Astrocyte of the cerebellum (primary cell): Measurements from ENCODE around the gene NBPF14.
A peak's percentile ranks its signal among the peaks of the same experiment; 100 is the strongest.
"Not testable (repeated sequence)": the region's sequence is repeated elsewhere in the genome, so short reads cannot be mapped to it uniquely, and the experiment has no call there.

ENCODE experiments used
- DNase-seq: peaks from one replicate; pipeline ENCODE4 v3.0.0-alpha.2; 2011; ENCODE audit warnings: low read depth
- H3K4me3 ChIP-seq: 2 replicates; pipeline ENCODE4 v1.5.1; 2011; ENCODE audit warnings: mild to moderate bottlenecking, low read depth, low read length, moderate library complexity
- in situ Hi-C: cut with HindIII; loops from 2 replicates; pipeline ENCODE4 v1.10.0; 2017; ENCODE audit warnings: low sequenced_read_pairs

Gene NBPF14

DNA sequence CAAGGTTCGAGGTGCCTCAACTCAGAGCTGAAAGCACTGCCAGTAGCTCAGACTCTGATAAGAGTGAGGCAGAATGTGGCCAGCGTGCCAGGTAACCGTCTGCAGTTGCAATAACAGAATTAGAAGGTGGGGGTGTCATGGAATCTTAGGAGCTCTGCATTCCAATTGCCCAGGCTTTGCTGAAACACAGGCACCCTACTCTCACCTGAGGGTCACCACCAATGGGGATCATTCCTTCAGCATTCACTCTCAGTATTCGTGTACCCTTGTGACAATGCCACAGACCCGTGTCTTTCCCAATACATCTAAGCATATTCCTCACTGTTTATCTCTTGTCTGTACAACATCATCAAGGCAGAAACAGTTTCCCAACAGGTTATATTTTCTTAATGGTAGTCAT, at the start of gene NBPF14:
Gene NBPF14 (minus strand): TSS at position 101 of the 400 bp plus-strand sequence. CDS start 294 bp downstream, outside the sequence.
- in situ Hi-C loops: not testable (repeated sequence)

GRCh38 chr1:148625451-148625850, 29.6 kb upstream of the NBPF14 start:
- in situ Hi-C loops, DNase-seq, H3K4me3 ChIP-seq: not testable (repeated sequence)

More for the DNA sequence above, at the start of gene NBPF14:
- DNase-seq, H3K4me3 ChIP-seq: not testable (repeated sequence)

- H3K4me3 ChIP-seq, in situ Hi-C loops, DNase-seq: not testable (repeated sequence)
Observed at GRCh38 chr1:148618216-148618615, 22.4 kb upstream of the NBPF14 start.

GRCh38 chr1:148605266-148605665, 9.5 kb upstream of the NBPF14 start:
- in situ Hi-C loops, DNase-seq, H3K4me3 ChIP-seq: not testable (repeated sequence)

GRCh38 chr1:148595360-148595759, 451 bp downstream of the NBPF14 start:
- H3K4me3 ChIP-seq, DNase-seq, in situ Hi-C loops: not testable (repeated sequence)

GRCh38 chr1:148591098-148591497, 4.7 kb downstream of the NBPF14 start:
- H3K4me3 ChIP-seq, in situ Hi-C loops, DNase-seq: not testable (repeated sequence)

DNA sequence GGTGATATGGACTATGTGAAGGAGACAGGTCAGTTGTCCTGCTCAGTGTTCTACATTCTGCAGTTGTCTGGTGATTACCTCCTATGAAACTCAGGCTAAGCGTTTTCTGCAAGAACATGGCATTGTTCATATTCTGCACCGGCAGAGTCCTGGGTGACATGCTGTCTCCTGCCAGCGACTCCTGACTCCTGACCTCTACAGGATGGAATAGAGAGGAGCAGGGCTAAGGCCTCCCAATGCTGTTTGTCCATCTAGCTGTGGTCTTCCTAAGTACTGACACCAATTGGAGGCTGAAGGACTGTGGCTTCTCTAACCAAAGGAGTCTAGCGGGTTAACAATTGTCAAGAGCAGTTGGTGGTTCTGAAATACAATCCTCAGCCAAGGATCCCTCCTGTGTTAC, 63.7 kb downstream of the NBPF14 start:
- DNase-seq, H3K4me3 ChIP-seq, in situ Hi-C loops: not testable (repeated sequence)

DNA sequence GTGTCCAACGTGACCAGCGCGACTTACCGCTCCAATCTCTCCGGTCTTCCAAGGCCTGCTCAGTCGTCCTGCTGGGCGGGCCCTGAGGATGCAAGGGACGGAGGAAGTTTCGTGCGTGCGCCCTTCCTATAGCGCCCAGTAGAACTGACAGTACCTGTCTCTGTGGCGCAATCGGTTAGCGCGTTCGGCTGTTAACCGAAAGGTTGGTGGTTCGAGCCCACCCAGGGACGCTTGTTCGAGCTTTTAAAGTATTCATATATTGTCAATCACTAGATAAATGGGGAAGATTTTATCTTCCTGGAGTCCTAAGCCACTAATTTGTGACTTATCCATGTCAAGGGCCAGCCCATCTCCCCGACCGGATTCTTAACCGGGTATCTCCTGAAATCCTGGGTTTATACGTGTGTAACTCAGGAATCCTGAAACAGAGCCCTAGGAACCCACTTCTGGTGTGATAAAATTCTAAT, 66.7 kb downstream of the NBPF14 start:
- H3K4me3 ChIP-seq: peak overlapping the region; percentile 16
- in situ Hi-C loops, DNase-seq: not testable (repeated sequence)

DNA sequence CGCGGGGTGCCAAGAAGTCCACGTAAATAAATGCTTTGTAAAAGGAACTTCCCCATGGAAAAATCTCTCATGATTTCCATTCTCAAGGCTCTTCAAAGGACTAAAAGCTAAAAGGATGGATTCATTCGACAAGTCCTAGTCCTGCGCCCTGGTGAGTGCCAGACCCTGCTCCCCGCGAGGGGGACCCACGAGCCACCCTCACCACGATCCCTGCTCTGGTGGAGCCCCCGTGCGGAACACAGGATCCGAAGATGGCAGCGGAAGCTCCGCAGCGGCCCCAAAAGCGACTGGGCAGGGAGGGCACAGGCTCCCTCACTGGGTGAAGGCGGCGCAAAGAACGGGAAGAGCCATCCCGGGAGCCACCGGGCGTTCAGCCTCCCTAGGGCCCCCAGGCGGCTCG, 67.2 kb downstream of the NBPF14 start:
- H3K4me3 ChIP-seq, DNase-seq, in situ Hi-C loops: not testable (repeated sequence)

GRCh38 chr1:148526587-148526986, 69.2 kb downstream of the NBPF14 start:
- H3K4me3 ChIP-seq, DNase-seq, in situ Hi-C loops: not testable (repeated sequence)

- in situ Hi-C loops, H3K4me3 ChIP-seq, DNase-seq: not testable (repeated sequence)
Observed at GRCh38 chr1:148523205-148524144, 72.3 kb downstream of the NBPF14 start.

DNA sequence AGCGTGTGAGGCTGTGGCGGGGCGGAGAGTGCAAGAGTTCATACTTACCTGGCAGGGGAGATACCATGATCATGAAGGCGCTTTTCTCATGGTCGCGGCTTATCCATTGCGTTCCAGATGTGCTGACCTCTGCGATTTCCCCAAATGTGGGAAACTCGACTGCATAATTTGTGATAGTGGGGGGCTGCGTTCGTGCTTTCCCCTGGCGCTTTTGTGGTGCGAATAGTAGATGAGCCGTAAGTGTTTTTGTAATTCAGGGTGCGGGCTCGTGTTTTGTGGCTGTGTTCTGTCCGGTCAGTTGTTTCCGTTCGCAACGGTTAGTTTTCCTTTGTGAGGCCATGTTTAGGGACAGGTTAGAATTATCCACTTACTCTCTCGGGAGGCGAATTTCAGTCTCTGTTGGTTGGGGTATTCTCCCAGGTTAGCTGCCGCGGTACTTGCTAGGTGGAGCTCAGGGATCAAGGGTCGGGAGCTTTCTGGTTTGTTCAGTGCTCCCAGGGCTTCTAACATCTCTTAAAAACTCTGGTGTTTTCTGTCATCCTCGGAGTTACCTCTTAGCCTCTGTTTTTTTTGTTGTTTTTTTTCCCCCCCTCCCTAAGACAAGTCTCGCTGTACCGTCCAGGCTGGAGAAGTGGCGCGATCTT, 73.1 kb downstream of the NBPF14 start:
- DNase-seq: peak; percentile 96
- in situ Hi-C loops: not testable (repeated sequence)
- H3K4me3 ChIP-seq: peak overlapping the region; percentile 36

DNA sequence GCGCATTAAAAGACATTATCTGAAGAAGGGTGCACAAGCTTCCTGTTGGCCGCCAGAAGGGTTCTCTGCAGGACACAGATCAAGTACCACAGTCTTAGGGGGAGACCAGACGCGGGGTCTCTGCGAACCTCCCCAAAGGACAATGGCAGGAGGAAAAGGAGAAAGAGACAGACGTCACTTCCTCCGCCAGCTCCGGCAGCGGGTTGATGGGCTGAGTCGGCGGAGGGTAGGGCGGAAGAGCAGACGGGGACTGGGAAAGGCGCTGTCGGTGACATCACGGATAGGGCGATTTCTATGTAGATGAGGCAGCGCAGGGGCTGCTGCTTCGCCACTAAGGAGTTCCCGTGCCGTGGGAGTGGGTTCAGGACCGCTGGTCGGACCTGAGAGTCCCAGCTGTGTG, 73.7 kb downstream of the NBPF14 start:
- in situ Hi-C loops, H3K4me3 ChIP-seq: not testable (repeated sequence)
- peak; percentile 57 for DNase-seq

DNA sequence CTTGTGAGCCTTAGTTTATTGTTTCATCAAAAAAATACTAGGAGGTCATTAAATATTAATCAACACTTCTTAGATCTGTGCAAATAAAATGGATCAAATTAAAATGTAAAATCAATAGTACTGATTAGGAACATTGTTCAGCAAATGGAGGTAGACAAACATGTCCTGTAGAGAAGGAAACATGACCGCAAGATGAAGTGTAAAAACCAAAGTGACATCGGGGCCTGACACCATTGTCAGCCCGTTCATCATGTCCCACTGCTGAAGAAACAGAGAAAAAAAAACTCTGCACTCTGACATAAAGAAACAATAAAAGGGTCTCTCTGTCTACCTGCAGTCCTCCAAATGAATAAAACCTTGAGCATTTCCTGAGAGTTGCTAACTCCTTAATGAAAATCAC, 81.5 kb downstream of the NBPF14 start:
- in situ Hi-C loops, DNase-seq, H3K4me3 ChIP-seq: not testable (repeated sequence)

DNA sequence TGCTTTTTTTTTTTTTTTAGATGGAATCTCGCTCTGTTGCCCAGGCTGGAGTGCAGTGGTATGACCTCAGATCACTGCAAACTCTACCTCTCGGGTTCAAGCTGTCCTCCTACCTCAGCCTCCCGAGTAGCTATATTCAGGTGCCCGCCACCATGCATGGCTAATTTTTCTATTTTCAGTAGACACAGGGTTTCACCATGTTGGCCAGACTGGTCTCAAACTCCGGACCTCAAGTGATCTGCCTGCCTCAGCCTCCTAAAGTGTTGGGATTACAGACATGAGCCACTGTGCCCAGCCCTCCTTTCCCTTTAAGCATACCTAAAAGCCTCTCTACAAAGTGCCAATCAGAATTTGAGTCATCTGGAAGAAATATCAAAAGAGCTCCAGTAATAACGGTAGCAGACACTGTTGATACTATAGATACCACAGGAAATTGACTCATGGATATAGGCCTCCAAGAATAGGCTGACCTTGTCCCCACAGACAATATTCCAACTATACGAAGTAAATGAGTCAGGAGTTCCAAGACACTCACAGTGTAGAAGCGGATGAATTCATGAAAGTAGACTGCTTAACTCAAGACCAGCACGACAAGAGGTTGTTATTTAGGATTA, 83.1 kb downstream of the NBPF14 start:
- DNase-seq, in situ Hi-C loops, H3K4me3 ChIP-seq: not testable (repeated sequence)

DNA sequence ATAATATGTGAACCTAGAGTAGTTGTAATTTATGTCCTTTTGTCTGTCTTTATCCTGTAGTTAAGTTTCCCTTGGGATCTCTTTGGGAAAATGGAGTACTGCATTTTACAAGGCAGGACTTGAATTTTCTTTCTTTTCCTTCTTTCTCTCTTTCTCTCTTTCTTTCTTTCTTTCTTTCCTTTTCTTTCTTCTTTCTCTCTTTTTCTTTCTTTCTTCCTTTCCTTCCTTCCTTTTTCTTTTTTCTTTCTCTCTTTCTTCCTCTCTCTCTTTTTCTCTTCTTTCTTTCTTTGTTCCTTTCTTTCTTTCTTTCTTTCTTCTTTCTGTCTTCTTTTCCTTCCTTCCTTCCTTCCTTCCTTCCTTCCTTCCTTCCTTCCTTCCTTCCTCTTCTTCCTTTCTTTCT, 101.9 kb downstream of the NBPF14 start:
- H3K4me3 ChIP-seq, DNase-seq, in situ Hi-C loops: not testable (repeated sequence)

DNA sequence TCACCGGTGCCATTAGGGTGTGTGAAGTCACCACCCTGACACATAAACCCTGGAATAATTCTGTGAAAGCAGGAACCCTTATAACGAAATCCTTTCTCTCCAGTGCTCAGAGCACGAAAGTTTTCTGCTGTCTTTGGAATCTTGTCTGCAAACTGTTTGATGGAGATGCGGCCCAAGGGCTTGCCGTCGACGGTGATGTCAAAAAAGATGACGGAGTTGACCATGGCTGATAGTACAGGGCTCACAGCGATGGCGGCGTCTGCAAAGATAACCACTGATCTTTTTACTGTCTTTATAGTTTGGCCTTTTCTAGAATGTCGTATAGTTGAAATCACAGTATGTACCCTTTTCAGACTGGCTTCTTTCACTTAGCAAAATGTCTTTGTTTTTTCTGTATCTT, 112.8 kb downstream of the NBPF14 start, which contains the start of gene PPIAL4G:
Gene PPIAL4G (minus strand): TSS at position 274 of the 400 bp plus-strand sequence. CDS start 50 bp downstream, at position 224.
- DNase-seq, in situ Hi-C loops, H3K4me3 ChIP-seq: not testable (repeated sequence)
